Heart left ventricle (tissue), 16 donors: Measurements from ENCODE around the gene SMTNL2. TPM values are rescaled to one million over a fixed set of nuclear protein-coding genes. Genes with fewer than 3 reads are reported as not detected.
"Not testable (repeated sequence)": the region's sequence is repeated elsewhere in the genome, so short reads cannot be mapped to it uniquely, and the experiment has no call there.

Experiments
- ATAC-seq, 4 donors: fragments of 200-7000 bp; cut with Tn5 transposase; one replicate each; pipeline ENCODE4 v1.9.1; 2020 to 2022; ENCODE audit warnings: moderate library complexity in 4 of 4, mild to moderate bottlenecking in 3 of 4, moderate number of reproducible peaks in 1 of 4
- DNase-seq, 5 donors: peaks; one replicate each; pipeline ENCODE4 v3.0.0-alpha.2; 2020
- H3K27ac ChIP-seq, 12 donors: fragments of 200-600 bp; sonication (generic) in 4 of 12; one replicate each; pipeline versions ENCODE4 v1.5.0 to v1.8.0; 2016 to 2022; ENCODE audit warnings: mild to moderate bottlenecking in 2 of 12
- H3K27me3 ChIP-seq, 9 donors: fragments of 200-600 bp; sonication (generic) in 2 of 9; one replicate each; pipeline versions ENCODE4 v1.5.1 to v1.8.0; 2016 to 2022; ENCODE audit warnings: mild to moderate bottlenecking in 3 of 9
- H3K36me3 ChIP-seq, 9 donors: fragments of 200-600 bp; sonication (generic) in 2 of 9; one replicate each; pipeline versions ENCODE4 v1.5.0 to v1.8.0; 2018 to 2022; ENCODE audit warnings: mild to moderate bottlenecking in 2 of 9
- H3K4me1 ChIP-seq, 12 donors: fragments of 200-600 bp; sonication (generic) in 4 of 12; one replicate each; pipeline versions ENCODE4 v1.5.0 to v1.8.0; 2016 to 2022; ENCODE audit warnings: mild to moderate bottlenecking in 3 of 12
- H3K4me3 ChIP-seq, 12 donors: fragments of 200-600 bp; sonication (generic) in 4 of 12; one replicate each; pipeline versions ENCODE4 v1.5.0 to v1.8.0; 2017 to 2022; ENCODE audit warnings: mild to moderate bottlenecking in 9 of 12, moderate library complexity in 4 of 12
- H3K9me3 ChIP-seq, 12 donors: fragments of 200-600 bp; sonication (generic) in 4 of 12; one replicate each; pipeline versions ENCODE4 v1.5.0 to v1.8.0; 2016 to 2022; ENCODE audit warnings: mild to moderate bottlenecking in 1 of 12
- CTCF ChIP-seq, 12 donors: fragments of 200-600 bp; sonication (generic) in 4 of 12; IDR thresholded peaks; one replicate each; pipeline versions ENCODE4 v1.5.0 to v1.8.0; 2018 to 2022; ENCODE audit warnings: antibody characterized with exemption in 12 of 12, mild to moderate bottlenecking in 5 of 12
- POLR2A ChIP-seq, 2 donors: fragments of 450-650 bp; IDR thresholded peaks; one replicate each; pipeline ENCODE4 v1.6.1; 2017; ENCODE audit warnings: antibody characterized with exemption in 2 of 2, mild to moderate bottlenecking in 2 of 2, moderate library complexity in 2 of 2
- WGBS, 4 donors: extraction: QIAGEN DNeasy Blood & Tissue Kit in 2 of 4; methylation state at CpG; one replicate each; pipeline versions ENCODE4 v1.1.5 to v1.1.7; 2013 to 2018; 5-methylcytosine and 5-hydroxymethylcytosine counted together
- intact Hi-C, 10 donors: fragments of 100-400 bp; cut with DNase I; formaldehyde crosslinking; loops; one replicate each; pipeline versions ENCODE4 v1.11.1 to v1.14.2; 2022
- polyA plus RNA-seq, 2 donors: library from polyadenylated mRNA; stranded (reverse); fragments of 200-250 nt; gene quantifications; one replicate each; pipeline ENCODE4 v1.2.3, GENCODE V29; 2013
- total RNA-seq, 9 donors: library from RNA; depleted of rRNA in 2 of 9; stranded (reverse); fragments of >200 nt in 2 of 9; fragmentation: NEBNext Ultra II Directional in 3 of 9; extraction: Animal tissue kit (Norgen Biotek cat#: 25700) in 3 of 9; gene quantifications; one replicate each; pipeline versions ENCODE4 v1.1.0 to v1.2.4, GENCODE V29; 2016 to 2023
- donor health status: ischemic (EF 13 %, LVEDD 7.1; RV severe dilation, severe dysfunction).
- donor health status: healthy with polysubstance abuse.
- donor health status: DM: no; HTN: yes; CAD: no.
- donor health status: DM: no; HTN: no; CAD: no.
- donor health status: ischemic (EF 25% LVEDD 6.9; RV normal size, moderate dysfunction).
- donor health status: ischemic (EF 25% LVEDD 5.7; RV mildly dilated, moderate dysfunction).
- donor health status: healthy.
- donor health status: DM: yes; HTN: yes; CAD: no.
- donor health status: ischemic (EF 35%, LVEDD 5.7; RV mildly dilated, moderate dysfunction).
- donor health status: nonischemic (EF 11% LVEDD 7.7; RV severe dilation, severe dysfunction).
- donor health status: DM: yes; HTN: yes; CAD: no.
- donor health status: PGD.
- donor health status: ischemic (EF 29% LVEDD 5.4; RV normal size, mild dysfunction).
- donor health status: nonischemic (EF 23%, LVEDD 6.1; RV moderate dilation, normal function).

The SMTNL2 gene
- total and polyA plus RNA-seq, 11 donors: 2.1 to 47.5 (median 15.6) TPM

- Histone ChIP-seq H3K4me3 (no peak overlapping the region), H3K4me1 (peaks cover 0 to 53% (median 15%) of the 10 kb centered on the region in 12 donors), H3K27ac (no peak overlapping the region), H3K9me3 (no peaks in the 10 kb centered on the region), H3K27me3 (no peaks in the 10 kb centered on the region), H3K36me3 (no peaks in the 10 kb centered on the region)
- DNase-seq (no peak), ATAC-seq (no peak)
- no peak for TF ChIP-seq CTCF (IDR thresholded peaks at IDR 0.05)
- no peak for TF ChIP-seq POLR2A (IDR thresholded peaks at IDR 0.05)
- intact Hi-C loops: no loop called here
- 88 to 94% (median 90%) methylated on average over 7 of the region's 7 CpGs for WGBS, 4 donors
These were observed 10.1 kb downstream of the SMTNL2 start for GRCh38 chr17:4594406-4594805.

GRCh38 chr17:4594931-4595684 lies 10.8 kb downstream of the SMTNL2 start:
- no peaks in the 10 kb centered on the region for H3K27me3 ChIP-seq
- H3K9me3 ChIP-seq: no peaks in the 10 kb centered on the region
- peak overlapping the region in 1 of 12 donors; percentile 25 for H3K27ac ChIP-seq
- ATAC-seq (no peak), DNase-seq (no peak)
- 43 to 60% (median 56%) methylated on average over 21 to 29 of the region's 29 CpGs for WGBS, 4 donors
- TF ChIP-seq CTCF (IDR thresholded peaks at IDR 0.05) (peak in 9 of 12 donors; percentile 8 to 35 (median 27)), POLR2A (IDR thresholded peaks at IDR 0.05) (no peak)
- intact Hi-C loops: no loop called here
- no peaks in the 10 kb centered on the region for H3K36me3 ChIP-seq
- H3K4me3 ChIP-seq: no peak overlapping the region
- peaks cover 0 to 59% (median 20%) of the 10 kb centered on the region in 12 donors for H3K4me1 ChIP-seq

- peak overlapping the region in 1 of 12 donors; percentile 25 for H3K27ac ChIP-seq
- H3K4me3 ChIP-seq, ATAC-seq, H3K9me3 ChIP-seq, H3K36me3 ChIP-seq, intact Hi-C loops, H3K27me3 ChIP-seq, DNase-seq: not testable (repeated sequence)
- WGBS, 4 donors: 93 to 97% (median 94%) methylated on average over 20 to 23 of the region's 23 CpGs
- peaks cover 0 to 56% (median 24%) of the 10 kb centered on the region in 12 donors for H3K4me1 ChIP-seq
These were observed 11.5 kb downstream of the SMTNL2 start for GRCh38 chr17:4595685-4596342.

- Histone ChIP-seq H3K4me3 (no peak overlapping the region), H3K9me3 (no peaks in the 10 kb centered on the region), H3K4me1 (peaks cover 0 to 56% (median 24%) of the 10 kb centered on the region in 12 donors), H3K27ac (peak overlapping the region in 2 of 12 donors; percentile 91 to 94), H3K36me3 (no peaks in the 10 kb centered on the region), H3K27me3 (no peaks in the 10 kb centered on the region)
- 92 to 97% (median 95%) methylated on average over 22 to 36 of the region's 36 CpGs for WGBS, 4 donors
- DNase-seq (no peak), ATAC-seq (no peak)
- intact Hi-C loops: no loop called here
- TF ChIP-seq POLR2A (IDR thresholded peaks at IDR 0.05) (no peak), CTCF (IDR thresholded peaks at IDR 0.05) (no peak)
These were observed 12.5 kb downstream of the SMTNL2 start for GRCh38 chr17:4596636-4597380.
